ENCODE results near the gene EFNB1.

EFNB1 gene

GRCh38 chrX:68827848-68828624 is 785 bp upstream of the EFNB1 start:
- DNase-seq: peak; percentile 23

DNA sequence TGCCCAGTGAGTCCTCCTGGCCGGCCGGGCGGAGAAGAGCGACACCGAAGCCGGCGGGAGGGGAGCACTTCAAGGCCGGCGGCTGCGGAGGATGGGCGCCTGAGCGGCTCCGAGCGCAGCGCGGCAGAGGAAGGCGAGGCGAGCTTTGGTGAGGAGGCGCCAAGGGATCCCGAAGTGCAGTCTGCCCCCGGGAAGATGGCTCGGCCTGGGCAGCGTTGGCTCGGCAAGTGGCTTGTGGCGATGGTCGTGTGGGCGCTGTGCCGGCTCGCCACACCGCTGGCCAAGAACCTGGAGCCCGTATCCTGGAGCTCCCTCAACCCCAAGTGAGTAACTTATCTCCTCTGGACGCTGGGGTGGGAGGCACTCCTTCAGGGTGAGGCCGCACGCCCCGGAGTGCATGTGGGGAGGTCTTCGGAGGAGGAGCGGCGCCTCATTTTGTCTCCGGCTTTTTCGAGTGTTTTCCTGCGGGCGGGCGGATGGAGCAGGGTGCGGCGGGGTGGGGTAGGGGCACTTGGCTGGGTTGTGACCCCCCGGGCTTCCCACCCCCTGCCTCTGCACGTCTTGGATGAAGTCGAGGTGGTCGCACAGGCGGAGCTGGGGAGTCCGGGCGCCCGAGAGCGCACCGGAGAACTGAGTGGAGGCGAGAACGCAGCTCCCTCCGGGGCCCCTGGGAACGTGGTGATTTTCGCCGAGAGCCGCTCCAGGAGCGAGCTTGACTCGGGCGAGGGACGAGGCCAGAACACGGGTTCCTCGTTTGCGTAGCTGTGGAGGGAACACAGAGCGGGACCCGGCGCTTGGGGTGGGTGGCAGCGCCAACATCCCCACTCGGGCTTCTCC is 979 bp downstream of the EFNB1 start:
- no peak for DNase-seq

GRCh38 chrX:68830419-68831404 is 1.9 kb downstream of the EFNB1 start:
- DNase-seq: no peak

DNA sequence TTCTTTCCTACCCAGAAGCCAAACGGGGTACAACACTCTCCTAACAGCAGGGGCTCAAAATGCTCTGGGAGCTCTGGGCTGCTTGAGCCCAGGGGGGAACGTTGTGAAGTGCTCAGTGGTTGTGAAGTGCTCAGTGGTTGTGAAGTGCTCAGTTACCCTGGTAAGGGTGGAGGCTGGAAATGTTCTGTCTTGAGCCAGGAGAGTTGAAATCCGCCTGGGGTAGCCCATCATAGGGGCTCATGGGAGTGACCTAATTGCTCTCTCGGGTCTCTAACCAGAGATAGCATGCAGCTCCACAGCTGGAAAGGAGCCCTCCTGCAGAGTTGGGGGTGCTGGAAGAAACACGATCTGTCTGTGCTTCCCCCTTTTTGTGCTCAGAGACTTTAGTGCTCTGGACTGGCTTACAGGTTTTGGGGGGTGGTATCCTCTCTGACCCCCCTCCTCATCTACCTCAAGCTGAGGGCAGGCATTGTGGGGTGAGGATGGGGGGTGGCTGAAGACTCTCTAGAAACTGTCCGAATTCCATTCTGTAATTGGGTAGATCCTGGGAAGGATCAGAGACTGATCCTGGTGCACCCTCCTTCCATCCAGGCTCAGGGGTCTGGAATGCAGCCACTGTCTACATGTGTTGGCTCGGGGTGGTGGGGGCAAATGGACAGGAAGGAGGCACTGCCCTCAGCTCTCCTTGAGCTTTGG is 2.7 kb downstream of the EFNB1 start:
- no peak for DNase-seq

- DNase-seq: no peak
These were observed 3.2 kb downstream of the EFNB1 start for GRCh38 chrX:68832101-68832416.

- DNase-seq: no peak
These were observed 4.0 kb downstream of the EFNB1 start for GRCh38 chrX:68832516-68833447.

DNA sequence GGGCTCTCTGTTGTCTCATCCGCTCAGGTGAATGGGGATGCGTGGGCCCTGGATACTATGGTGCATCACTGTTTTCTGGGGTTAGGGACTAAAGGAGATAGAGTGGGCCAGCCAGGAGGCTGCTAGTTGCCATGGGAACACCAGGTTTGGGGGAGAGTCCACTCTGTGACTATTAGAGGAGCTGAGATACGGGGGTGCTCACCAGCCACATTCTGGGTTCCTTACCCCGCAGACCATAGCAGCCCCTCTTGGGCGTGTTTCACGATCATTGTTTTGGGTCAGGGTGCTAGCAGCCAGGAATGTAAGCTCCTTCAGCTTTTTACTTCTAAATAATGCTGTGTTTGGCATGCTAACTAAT is 4.6 kb downstream of the EFNB1 start:
- no peak for DNase-seq

DNA sequence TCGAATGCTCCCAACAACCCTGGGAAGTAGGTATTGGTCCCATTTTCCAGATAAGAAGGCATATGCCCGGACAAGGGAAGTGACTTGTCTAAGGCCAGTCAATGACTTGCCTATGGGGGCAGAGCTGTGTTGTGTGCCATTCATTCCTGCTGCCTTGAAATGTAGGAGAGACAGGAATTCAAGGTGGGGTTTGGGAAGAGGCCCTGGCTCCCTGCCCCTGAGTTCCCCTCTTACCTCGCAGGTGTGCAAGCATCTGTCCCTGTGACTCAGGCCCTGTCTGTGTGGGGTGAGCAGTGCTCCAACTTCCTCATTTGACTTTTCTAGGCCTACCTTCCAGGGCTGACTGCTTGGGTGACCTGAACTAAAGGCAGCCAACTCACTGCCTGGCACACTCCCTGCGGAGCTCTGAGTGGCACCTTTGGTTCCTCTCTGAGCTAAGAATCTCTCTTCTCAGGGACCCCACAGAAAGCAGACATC is 5.1 kb downstream of the EFNB1 start:
- DNase-seq: no peak

DNA sequence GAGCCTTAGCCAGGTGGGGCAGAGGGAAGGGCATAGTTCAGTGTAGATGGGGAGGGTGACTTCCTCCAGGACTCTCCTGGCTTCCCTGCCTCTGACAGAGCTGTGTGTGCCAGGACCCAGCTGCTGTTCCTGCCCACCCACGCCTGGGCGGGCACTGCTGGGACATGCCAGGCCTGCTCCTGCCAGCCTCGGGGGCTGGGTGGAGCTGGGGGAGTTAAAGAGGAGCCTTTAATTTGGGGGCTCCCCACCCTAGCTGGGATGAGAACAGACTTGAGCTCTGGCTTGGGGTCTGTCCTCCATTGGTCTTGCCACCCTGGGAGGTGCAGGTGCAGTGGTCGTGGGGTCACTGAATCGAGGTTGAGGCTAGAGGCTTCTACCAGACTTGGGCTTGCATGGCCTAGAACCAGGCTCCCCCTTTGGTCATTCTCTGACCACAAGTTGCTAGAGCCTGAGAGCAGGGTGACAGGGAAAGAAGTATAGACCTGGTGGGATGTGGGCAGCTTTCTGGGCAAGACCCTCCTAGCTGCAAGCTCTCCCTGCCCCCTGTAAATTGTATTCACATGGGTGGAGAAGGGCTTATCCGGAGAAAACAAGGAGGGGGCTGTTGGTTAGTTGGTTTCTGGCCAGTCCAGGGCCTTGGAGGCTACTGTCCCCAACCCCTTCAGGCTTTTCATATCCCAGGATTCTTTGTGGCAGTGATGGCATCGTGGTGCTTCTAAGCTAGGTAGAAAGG is 5.7 kb downstream of the EFNB1 start:
- DNase-seq: no peak

GRCh38 chrX:68835104-68835442 is 6.3 kb downstream of the EFNB1 start:
- no peak for DNase-seq

GRCh38 chrX:68835468-68835867 is 6.6 kb downstream of the EFNB1 start:
- DNase-seq: no peak

GRCh38 chrX:68837119-68837518 is 8.3 kb downstream of the EFNB1 start:
- DNase-seq: no peak

DNA sequence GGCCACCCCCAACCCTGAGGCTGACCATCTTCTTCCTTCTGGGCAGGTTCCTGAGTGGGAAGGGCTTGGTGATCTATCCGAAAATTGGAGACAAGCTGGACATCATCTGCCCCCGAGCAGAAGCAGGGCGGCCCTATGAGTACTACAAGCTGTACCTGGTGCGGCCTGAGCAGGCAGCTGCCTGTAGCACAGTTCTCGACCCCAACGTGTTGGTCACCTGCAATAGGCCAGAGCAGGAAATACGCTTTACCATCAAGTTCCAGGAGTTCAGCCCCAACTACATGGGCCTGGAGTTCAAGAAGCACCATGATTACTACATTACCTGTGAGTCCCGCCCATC is 9.7 kb downstream of the EFNB1 start:
- no peak for DNase-seq

DNA sequence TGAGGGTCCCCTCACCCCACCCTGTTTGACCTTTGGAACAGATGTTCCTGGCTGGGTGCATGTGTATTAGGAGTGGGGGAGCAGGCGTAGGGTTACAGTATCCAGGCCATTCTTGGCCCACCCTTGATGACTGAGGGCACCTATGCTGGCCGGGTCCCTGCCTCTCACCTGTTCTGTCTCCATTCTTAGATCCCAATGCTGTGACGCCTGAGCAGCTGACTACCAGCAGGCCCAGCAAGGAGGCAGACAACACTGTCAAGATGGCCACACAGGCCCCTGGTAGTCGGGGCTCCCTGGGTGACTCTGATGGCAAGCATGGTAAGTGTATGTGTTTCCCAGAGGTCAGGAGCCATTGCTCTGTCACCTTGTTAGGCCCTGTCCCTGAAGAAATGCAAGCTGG is 10.9 kb downstream of the EFNB1 start:
- no peak for DNase-seq

- DNase-seq: no peak
These were observed 11.4 kb downstream of the EFNB1 start for GRCh38 chrX:68840256-68840655.

DNA sequence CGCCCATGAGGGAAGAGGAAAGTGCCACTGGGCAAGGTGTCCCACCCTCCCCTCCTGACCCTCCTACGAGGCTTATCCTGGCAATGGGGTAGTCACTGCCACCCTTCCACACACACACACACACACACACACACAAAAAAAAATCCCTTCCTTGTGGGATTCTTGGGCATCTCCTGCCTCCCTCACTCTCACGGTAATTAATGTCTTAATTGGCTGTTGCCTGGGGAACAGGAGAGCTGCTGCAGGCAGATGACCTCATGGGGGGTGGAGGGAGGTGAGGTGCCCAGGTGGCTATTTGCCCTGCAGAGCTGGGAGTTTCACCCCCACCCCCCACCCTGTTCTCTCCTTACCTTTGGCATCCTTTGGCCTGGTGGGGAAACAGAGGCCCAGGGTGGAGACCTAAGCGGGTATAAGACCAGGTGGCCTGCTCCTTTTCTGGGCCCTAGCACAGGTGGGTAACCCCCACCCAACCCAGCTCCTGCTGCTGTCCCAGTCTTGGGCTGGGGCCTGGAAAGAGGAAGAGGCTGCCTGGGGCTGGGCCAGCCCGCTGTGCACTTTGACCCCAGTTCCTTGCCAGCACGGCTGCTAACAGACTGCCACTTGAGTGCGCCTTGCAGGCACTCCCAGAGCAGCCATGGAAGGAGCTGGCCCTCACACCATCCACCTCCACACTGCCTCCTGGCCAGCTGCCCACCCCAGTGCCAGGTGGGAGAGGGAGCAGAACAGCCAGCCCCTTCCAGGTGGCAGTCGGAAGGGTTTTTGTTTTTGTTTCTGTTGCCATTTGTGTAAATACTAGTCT is 12.6 kb downstream of the EFNB1 start:
- no peak for DNase-seq

DNA sequence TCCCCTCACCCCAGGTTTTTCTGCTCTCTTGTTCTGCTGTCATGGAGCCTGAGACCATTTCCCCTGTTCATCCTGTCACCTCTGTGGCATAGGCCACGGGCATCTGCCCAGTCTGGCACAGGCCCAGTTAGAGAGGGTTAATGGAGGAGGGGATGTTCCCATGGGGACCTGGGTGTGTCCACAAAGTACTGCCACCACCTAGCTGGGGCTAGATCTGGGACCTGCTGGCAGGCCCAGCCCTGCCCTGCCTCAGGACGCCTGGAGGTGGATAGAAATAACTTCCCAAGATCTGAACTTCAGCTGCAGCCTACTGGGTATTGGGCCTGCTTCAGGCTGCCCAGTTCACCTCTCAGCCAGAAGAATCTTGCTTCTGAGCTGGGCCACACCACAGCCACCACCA is 13.5 kb downstream of the EFNB1 start:
- no peak for DNase-seq

DNA sequence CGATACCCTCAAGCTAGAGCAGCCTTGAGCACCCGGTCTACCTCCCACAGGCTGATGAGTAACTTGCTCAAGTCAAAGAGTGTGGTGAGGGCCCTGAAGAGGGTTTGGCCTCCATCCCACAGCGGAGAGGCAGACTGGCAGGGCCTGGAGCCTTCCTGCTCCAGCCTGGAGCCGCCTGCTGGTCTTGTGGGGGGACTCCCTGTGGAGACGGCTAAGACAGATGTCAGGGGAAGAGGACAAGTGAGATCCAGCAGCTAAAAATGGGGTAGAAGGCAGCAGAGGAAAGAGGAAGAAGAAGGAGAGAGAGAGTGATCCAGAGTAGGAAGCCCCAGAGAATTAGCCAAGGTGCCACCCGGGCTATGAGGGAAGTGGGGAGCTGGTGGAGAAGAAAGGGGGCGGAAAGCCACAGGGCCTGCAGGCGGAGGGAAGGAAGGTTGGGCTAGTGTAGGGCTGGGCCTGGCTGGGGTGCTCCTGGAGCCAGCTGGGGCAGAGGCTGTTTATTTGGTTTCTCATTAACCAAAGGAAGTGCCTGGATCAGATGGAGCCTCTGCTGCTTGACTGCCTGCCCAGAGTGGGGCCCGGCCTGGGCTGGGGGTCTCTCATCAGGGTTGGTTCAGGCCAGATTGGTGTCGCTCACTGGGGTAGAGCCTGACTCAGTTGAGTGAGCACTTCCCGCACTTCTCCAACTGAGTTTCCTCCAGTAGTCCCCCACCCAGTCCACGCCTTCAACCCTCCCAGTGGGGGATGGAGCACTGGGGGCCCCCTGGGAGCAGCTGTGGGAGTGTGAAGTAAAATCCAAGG is 14.2 kb downstream of the EFNB1 start:
- no peak for DNase-seq

- DNase-seq: no peak
These were observed 15.2 kb downstream of the EFNB1 start for GRCh38 chrX:68843992-68844391.

Measured in NCI-H774 (cell line).